ENCODE measurements around the gene VIT. TPM values are rescaled to one million over a fixed set of nuclear protein-coding genes. Genes with fewer than 3 reads are reported as not detected.
A peak's percentile ranks its signal among the peaks of the same experiment; 100 is the strongest.

Gene VIT
- total RNA-seq, 1 experiment from 2014 or later = not detected

- in situ Hi-C loops (cut with HindIII; ENCODE audit: low pct_unique_long_range_greater_than_20kb, low sequenced_read_pairs) = no loop called here
Observed at GRCh38 chr2:36702781-36703180, 6.3 kb downstream of the VIT start.

GRCh38 chr2:36704475-36705150 lies 8.1 kb downstream of the VIT start:
- in situ Hi-C loops (cut with HindIII; ENCODE audit: low pct_unique_long_range_greater_than_20kb, low sequenced_read_pairs) = no loop called here

More at GRCh38 chr2:36702781-36703180, 6.3 kb downstream of the VIT start:
- DNase-seq (ENCODE audit: low read depth, low spot score) = no peak

GRCh38 chr2:36705326-36706020 lies 9.0 kb downstream of the VIT start:
- in situ Hi-C loops (cut with HindIII; ENCODE audit: low pct_unique_long_range_greater_than_20kb, low sequenced_read_pairs) = no loop called here
- DNase-seq (ENCODE audit: low read depth, low spot score) = no peak

More at GRCh38 chr2:36704475-36705150, 8.1 kb downstream of the VIT start:
- DNase-seq (ENCODE audit: low read depth, low spot score) = no peak

- in situ Hi-C loops (cut with HindIII; ENCODE audit: low pct_unique_long_range_greater_than_20kb, low sequenced_read_pairs) = no loop called here
Observed at GRCh38 chr2:36706021-36706876, 9.7 kb downstream of the VIT start.

GRCh38 chr2:36707050-36707449 lies 10.5 kb downstream of the VIT start:
- no peak for DNase-seq (ENCODE audit: low read depth, low spot score)
- in situ Hi-C loops (cut with HindIII; ENCODE audit: low pct_unique_long_range_greater_than_20kb, low sequenced_read_pairs) = no loop called here

More at GRCh38 chr2:36706021-36706876, 9.7 kb downstream of the VIT start:
- no peak for DNase-seq (ENCODE audit: low read depth, low spot score)

GRCh38 chr2:36708041-36708741 lies 11.7 kb downstream of the VIT start:
- peak; percentile 35 for DNase-seq (ENCODE audit: low read depth, low spot score)
- in situ Hi-C loops (cut with HindIII; ENCODE audit: low pct_unique_long_range_greater_than_20kb, low sequenced_read_pairs) = no loop called here

- in situ Hi-C loops (cut with HindIII; ENCODE audit: low pct_unique_long_range_greater_than_20kb, low sequenced_read_pairs) = no loop called here
- DNase-seq (ENCODE audit: low read depth, low spot score) = no peak
Observed at GRCh38 chr2:36710858-36711515, 14.5 kb downstream of the VIT start.

- in situ Hi-C loops (cut with HindIII; ENCODE audit: low pct_unique_long_range_greater_than_20kb, low sequenced_read_pairs) = no loop called here
- no peak for DNase-seq (ENCODE audit: low read depth, low spot score)
Observed at GRCh38 chr2:36711741-36712314, 15.3 kb downstream of the VIT start.

GRCh38 chr2:36713310-36713709 lies 16.8 kb downstream of the VIT start:
- in situ Hi-C loops (cut with HindIII; ENCODE audit: low pct_unique_long_range_greater_than_20kb, low sequenced_read_pairs) = no loop called here
- DNase-seq (ENCODE audit: low read depth, low spot score) = no peak

- in situ Hi-C loops (cut with HindIII; ENCODE audit: low pct_unique_long_range_greater_than_20kb, low sequenced_read_pairs) = no loop called here
Observed at GRCh38 chr2:36716111-36716510, 19.6 kb downstream of the VIT start.

GRCh38 chr2:36717603-36718266 lies 21.2 kb downstream of the VIT start:
- in situ Hi-C loops (cut with HindIII; ENCODE audit: low pct_unique_long_range_greater_than_20kb, low sequenced_read_pairs) = no loop called here
- DNase-seq (ENCODE audit: low read depth, low spot score) = no peak

More at GRCh38 chr2:36716111-36716510, 19.6 kb downstream of the VIT start:
- DNase-seq (ENCODE audit: low read depth, low spot score) = no peak

- in situ Hi-C loops (cut with HindIII; ENCODE audit: low pct_unique_long_range_greater_than_20kb, low sequenced_read_pairs) = no loop called here
- DNase-seq (ENCODE audit: low read depth, low spot score) = no peak
Observed at GRCh38 chr2:36727550-36727949, 31.0 kb downstream of the VIT start.

- in situ Hi-C loops (cut with HindIII; ENCODE audit: low pct_unique_long_range_greater_than_20kb, low sequenced_read_pairs) = no loop called here
- DNase-seq (ENCODE audit: low read depth, low spot score) = no peak
Observed at GRCh38 chr2:36729067-36729466, 32.6 kb downstream of the VIT start.

- DNase-seq (ENCODE audit: low read depth, low spot score) = peak; percentile 53
- in situ Hi-C loops (cut with HindIII; ENCODE audit: low pct_unique_long_range_greater_than_20kb, low sequenced_read_pairs) = no loop called here
Observed at GRCh38 chr2:36731941-36732672, 35.6 kb downstream of the VIT start.

- in situ Hi-C loops (cut with HindIII; ENCODE audit: low pct_unique_long_range_greater_than_20kb, low sequenced_read_pairs) = no loop called here
- DNase-seq (ENCODE audit: low read depth, low spot score) = no peak
Observed at GRCh38 chr2:36732673-36733036, 36.1 kb downstream of the VIT start.

- no peak for DNase-seq (ENCODE audit: low read depth, low spot score)
- in situ Hi-C loops (cut with HindIII; ENCODE audit: low pct_unique_long_range_greater_than_20kb, low sequenced_read_pairs) = no loop called here
Observed at GRCh38 chr2:36733215-36733614, 36.7 kb downstream of the VIT start.
